GM12878 (cell line): ENCODE data around the gene TLR1. TPM values are rescaled to one million over a fixed set of nuclear protein-coding genes. Genes with fewer than 3 reads are reported as not detected.

ENCODE experiments used
- ATAC-seq: fragments of 200-7000 bp; cut with Tn5 transposase; 3 replicates; pipeline ENCODE4 v1.9.1; 2020; ENCODE audit warnings: mild to moderate bottlenecking, moderate library complexity
- BruUV-seq: library from RNA; stranded (reverse); fragments of 400-500 nt; replicated peaks from 2 replicates; lab custom pipeline; 2021; lab: Mats Ljungman, UMichigan
- CTCF ChIA-PET: fragments of 300-600 bp; sonication (Branson Sonifier 250); formaldehyde crosslinking; extraction: SDS; loops from one replicate; lab custom pipeline; 2021; ENCODE audit warnings: inconsistent platforms; lab: Yijun Ruan, JAX
- POLR2A ChIA-PET: fragments of 350-600 bp; formaldehyde crosslinking; extraction: SDS; loops from one replicate; lab custom pipeline; 2021; ENCODE audit warnings: inconsistent platforms; lab: Charles Lee
- RAD21 ChIA-PET: fragments of 300-600 bp; sonication (Branson Sonifier 250); formaldehyde crosslinking; loops from one replicate; lab custom pipeline; 2023; ENCODE audit warnings: antibody characterized with exemption; ENCODE audit not compliant: unreplicated experiment; lab: Charles Lee
- SMC1A ChIA-PET: fragments of 300-600 bp; sonication (Branson Sonifier 250); formaldehyde crosslinking; loops from one replicate; lab custom pipeline; 2023; ENCODE audit not compliant: unreplicated experiment, uncharacterized antibody; lab: Charles Lee
- DNase-seq: peaks from one replicate; pipeline ENCODE4 v3.0.0-alpha.2; 2011; ENCODE audit warnings: low read depth, low spot score
- FAIRE-seq: peaks from 3 replicates; lab custom pipeline; 2011; peaks lifted over from hg19 to GRCh38; lab: Jason Lieb, UNC
- H2AFZ ChIP-seq: 2 replicates; pipeline ENCODE4 v1.6.0; 2011; ENCODE audit warnings: low read depth, low read length, control low read depth; ENCODE audit not compliant: control insufficient read depth
- H3K27ac ChIP-seq: 2 replicates; pipeline ENCODE4 v1.5.1; 2011; ENCODE audit warnings: control low read depth; ENCODE audit not compliant: control insufficient read depth, insufficient read depth
- H3K27me3 ChIP-seq, 2 experiments: replicated peaks in 1 of 2; 2 replicates each; pipeline versions ENCODE4 v1.6.0 to v1.6.1; 2011; ENCODE audit warnings: low read length in 1 of 2; ENCODE audit not compliant: control insufficient read depth in 2 of 2, insufficient read depth in 2 of 2
- H3K36me3 ChIP-seq, 2 experiments: 2 replicates each; pipeline ENCODE4 v1.5.1; 2011; ENCODE audit warnings: low read length in 1 of 2; ENCODE audit not compliant: control insufficient read depth in 2 of 2, insufficient read depth in 2 of 2
- H3K4me1 ChIP-seq: 2 replicates; pipeline ENCODE4 v1.6.1; 2011; ENCODE audit warnings: mild to moderate bottlenecking, low read length, moderate library complexity, mixed read lengths; ENCODE audit not compliant: control insufficient read depth, insufficient read depth
- H3K4me2 ChIP-seq: 2 replicates; pipeline ENCODE4 v1.6.0; 2011; ENCODE audit warnings: control low read depth; ENCODE audit not compliant: control insufficient read depth, insufficient read depth
- H3K4me3 ChIP-seq: fragments of 200-600 bp; sonication (generic); 2 replicates; pipeline ENCODE4 v1.5.1; 2016
- H3K79me2 ChIP-seq: 2 replicates; pipeline ENCODE4 v1.6.0; 2011; ENCODE audit warnings: low read length; ENCODE audit not compliant: control insufficient read depth, insufficient read depth
- H3K9ac ChIP-seq: 2 replicates; pipeline ENCODE4 v1.8.0; 2011; ENCODE audit warnings: low read length, control low read depth, mixed read lengths; ENCODE audit not compliant: control insufficient read depth, insufficient read depth
- H3K9me3 ChIP-seq: replicated peaks from 3 replicates; pipeline ENCODE4 v1.5.1; 2011; ENCODE audit warnings: mild to moderate bottlenecking, low read length; ENCODE audit not compliant: control insufficient read depth, insufficient read depth
- H4K20me1 ChIP-seq: 2 replicates; pipeline ENCODE4 v1.6.0; 2011; ENCODE audit not compliant: control insufficient read depth, insufficient read depth
- ASH2L ChIP-seq: fragments of 300-600, 200-600 bp; sonication (generic); IDR thresholded peaks from 2 replicates; pipeline ENCODE4 v1.6.1; 2017; ENCODE audit warnings: low read depth, mild to moderate bottlenecking, borderline replicate concordance
- HDAC2 ChIP-seq: fragments of 200-600 bp; sonication (generic); IDR thresholded peaks from 2 replicates; pipeline ENCODE4 v1.6.1; 2017
- HDAC6 ChIP-seq: fragments of 200-600 bp; sonication (generic); IDR thresholded peaks from one replicate; pipeline ENCODE4 v1.8.0; 2017; ENCODE audit warnings: antibody characterized with exemption; ENCODE audit not compliant: unreplicated experiment
- HDGF ChIP-seq: fragments of 450-650 bp; IDR thresholded peaks from 2 replicates; pipeline ENCODE4 v1.6.1; 2016; ENCODE audit warnings: antibody characterized with exemption
- IKZF2 ChIP-seq, 2 experiments: fragments of 450-650 bp; IDR thresholded peaks; 2 replicates each; pipeline ENCODE4 v1.6.1; 2017; ENCODE audit warnings: mild to moderate bottlenecking in 2 of 2, moderate library complexity in 2 of 2
- JUNB ChIP-seq: IDR thresholded peaks from 2 replicates; pipeline ENCODE4 v1.6.1; 2016; ENCODE audit warnings: antibody characterized with exemption, mild to moderate bottlenecking
- MEF2A ChIP-seq: IDR thresholded peaks from 2 replicates; pipeline ENCODE4 v1.6.1; 2011; ENCODE audit warnings: low read depth, mild to moderate bottlenecking, low read length, moderate library complexity; ENCODE audit not compliant: insufficient read depth
- MLLT1 ChIP-seq: fragments of 450-650 bp; IDR thresholded peaks from 2 replicates; pipeline ENCODE4 v1.6.1; 2016; ENCODE audit warnings: mild to moderate bottlenecking
- MTA3 ChIP-seq: IDR thresholded peaks from 2 replicates; pipeline ENCODE4 v1.6.1; 2012; ENCODE audit warnings: low read length, inconsistent platforms, borderline replicate concordance
- MYB ChIP-seq: fragments of 150-350 bp; IDR thresholded peaks from 2 replicates; pipeline ENCODE4 v1.6.1; 2014; ENCODE audit warnings: mild to moderate bottlenecking, low read depth, low read length, borderline replicate concordance
- POLR2AphosphoS2 ChIP-seq: IDR thresholded peaks from 2 replicates; pipeline ENCODE4 v1.6.1; 2011; ENCODE audit warnings: low read depth, mild to moderate bottlenecking, low read length, improper control_type of control experiment, moderate library complexity
- RELB ChIP-seq: fragments of 450-650 bp; IDR thresholded peaks from 2 replicates; pipeline ENCODE4 v1.6.1; 2017; ENCODE audit warnings: low read depth, mild to moderate bottlenecking, moderate library complexity
- RUNX3 ChIP-seq: IDR thresholded peaks from 2 replicates; pipeline ENCODE4 v1.6.1; 2012; ENCODE audit warnings: low read length, inconsistent platforms
- SIN3A ChIP-seq: IDR thresholded peaks from 2 replicates; pipeline ENCODE4 v1.6.1; 2012; ENCODE audit warnings: low read depth, low read length, improper control_type of control experiment
- STAT3 ChIP-seq: IDR thresholded peaks from 2 replicates; pipeline ENCODE4 v1.6.1; 2011; ENCODE audit warnings: low read depth, low read length, improper control_type of control experiment
- SUPT20H ChIP-seq: IDR thresholded peaks from 2 replicates; pipeline ENCODE4 v1.6.1; 2011; ENCODE audit warnings: low read depth, mild to moderate bottlenecking, low read length, moderate library complexity, borderline replicate concordance; ENCODE audit not compliant: control insufficient read depth
- TCF12 ChIP-seq: IDR thresholded peaks from 2 replicates; pipeline ENCODE4 v1.6.1; 2011; ENCODE audit warnings: low read depth, mild to moderate bottlenecking, low read length
- USF2 ChIP-seq: IDR thresholded peaks from 2 replicates; pipeline ENCODE4 v1.6.1; 2011; ENCODE audit warnings: low read depth, low read length, improper control_type of control experiment, borderline replicate concordance
- ZBTB33 ChIP-seq: fragments of 450-650 bp; IDR thresholded peaks from 2 replicates; pipeline ENCODE4 v1.6.1; 2017; ENCODE audit warnings: mild to moderate bottlenecking
- WGBS: methylation state at CpG from one replicate; pipeline ENCODE4 v1.1.6; 2016; ENCODE audit warnings: low lambda C conversion rate; ENCODE audit not compliant: insufficient replicate concordance, insufficient coverage; ENCODE audit errors: missing lambda C conversion rate; 5-methylcytosine and 5-hydroxymethylcytosine counted together
- in situ Hi-C: fragments of 300-500 bp; cut with MboI; formaldehyde crosslinking; loops from 9 replicates; pipeline ENCODE4 v1.14.3; 2018; ENCODE audit warnings: mixed read lengths
- intact Hi-C: fragments of 100-400 bp; cut with micrococcal nuclease; formaldehyde crosslinking; loops from one replicate; pipeline ENCODE4 v1.14.2; 2022; ENCODE audit not compliant: unreplicated experiment
- polyA plus RNA-seq, 11 experiments: library from polyadenylated mRNA; depleted of rRNA in 4 of 11; unstranded in 6 of 11; stranded (reverse) in 5 of 11; fragments of >200 nt; fragmentation: Nextera tagmentation in 4 of 11; fragmentation: Illumina TruSeq in 1 of 11; extraction: Ambion mirVana in 4 of 11; extraction: Trizol in 1 of 11; gene quantifications; 1 replicate in 1 of 11; 2 replicates in 10 of 11; pipeline versions ENCODE4 v1.2.1 to v1.2.3, GENCODE V29; 2011 to 2016; ENCODE audit warnings: inconsistent platforms in 2 of 11, missing spikeins in 2 of 11, low read depth in 1 of 11
- total RNA-seq, 4 experiments: library from RNA; depleted of rRNA in 3 of 4; stranded (reverse); fragments of >200 nt in 3 of 4; fragmentation: Illumina TruSeq in 1 of 4; extraction: Trizol in 1 of 4; gene quantifications; 2 replicates each; pipeline versions ENCODE4 v1.2.1 to v1.2.3, GENCODE V29; 2013 to 2021

The TLR1 gene
- total and polyA plus RNA-seq, 10 of the 15 experiments (the other 5 are each of a cell fraction or from before 2014, with no cell fraction given): 9.3 to 57.1 (median 20.4) TPM

DNA sequence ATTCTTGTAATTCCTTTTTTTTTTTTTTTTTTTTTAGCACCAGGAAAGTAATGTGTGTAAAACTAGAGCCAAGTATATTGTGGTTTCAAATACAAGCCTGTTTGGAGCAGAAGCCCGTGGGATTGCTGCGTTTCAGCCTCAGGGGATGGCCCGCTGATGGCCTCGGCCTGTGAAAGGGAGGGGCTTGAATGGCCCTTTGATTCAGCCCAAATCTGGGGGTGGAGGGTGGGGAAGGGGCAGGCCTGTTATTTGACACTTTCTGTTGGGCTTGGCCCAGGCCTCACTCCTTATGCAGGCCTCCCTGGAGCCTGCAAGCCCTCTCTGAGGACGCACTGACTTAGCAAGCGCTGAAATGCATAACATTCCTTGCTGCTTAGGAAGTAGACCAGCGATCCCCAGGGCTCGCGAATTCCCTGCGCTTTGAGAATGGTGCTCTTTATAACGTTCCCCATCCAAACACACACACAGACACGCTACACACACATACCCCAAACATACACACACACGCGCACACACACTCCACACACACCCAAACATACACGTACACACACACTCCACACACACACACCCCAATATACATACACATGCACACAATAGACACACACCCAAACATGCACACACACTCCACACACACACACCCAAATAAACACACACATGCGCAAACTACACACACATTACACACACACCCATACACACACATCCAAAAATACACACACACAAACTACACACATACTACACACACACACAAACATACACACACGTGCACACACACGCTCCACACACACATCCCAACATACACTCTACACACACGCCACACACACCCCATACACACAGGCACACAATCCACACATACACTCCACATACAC lies 51.4 kb downstream of the TLR1 start:
- ChIA-PET RAD21 (no interaction called here), CTCF (no interaction called here), SMC1A (no interaction called here), POLR2A (no interaction called here)
- in situ Hi-C loops (loop anchor here (25.0 kb wide), 1 partner anchor 284 kb away; the partner anchor contains the start of gene TMEM156), intact Hi-C loops (no loop called here)
- DNase-seq (no peak), ATAC-seq (peak; percentile 30), FAIRE-seq (no peak)
- no peak overlapping the region for H3K4me3 ChIP-seq
- H3K9me3 ChIP-seq: no peaks in the 10 kb centered on the region; the same call in 2 of the 3 replicates
- peaks cover 26% of the 10 kb centered on the region for H3K4me1 ChIP-seq
- H3K27ac ChIP-seq: no peak overlapping the region
- no TSS peak for BruUV-seq
- no peaks in the 10 kb centered on the region for H3K36me3 ChIP-seq
- no peak overlapping the region; the same call in 1 of the 2 replicates for H3K4me2 ChIP-seq
- H3K79me2 ChIP-seq: no peaks in the 10 kb centered on the region; the same call in 1 of the 2 replicates
- H2AFZ ChIP-seq: no peak overlapping the region
- 80% methylated on average over 19 of the region's 19 CpGs for WGBS
- no peaks in the 10 kb centered on the region for H4K20me1 ChIP-seq
- no peak overlapping the region for H3K9ac ChIP-seq
- H3K27me3 ChIP-seq: no peaks in the 10 kb centered on the region
- TF ChIP-seq STAT3 (no peak), USF2 (no peak), IKZF2 (IDR thresholded peaks at IDR 0.05) (peak in 1 of 2 experiments; percentile 33; a peak in 2 of 4 replicates), ASH2L (no peak), MEF2A (no peak), MLLT1 (peak; percentile 77), SIN3A (no peak), ZBTB33 (0 out of 2 replicates have a peak, but pooled peaks have one; percentile 57), JUNB (no peak; the same call in 1 of the 2 replicates), HDAC6 (no peak), TCF12 (no peak), HDGF (0 out of 2 replicates have a peak, but pooled peaks have one; percentile 53), SUPT20H (no peak), MYB (no peak), POLR2AphosphoS2 (no peak), HDAC2 (no peak), MTA3 (no peak), RELB (no peak), RUNX3 (no peak)
